D721Med (cell line): Measurements from ENCODE around the gene IL5RA.

ENCODE experiments used
- DNase-seq: peaks from one replicate; pipeline ENCODE4 v3.0.0; 2011; ENCODE audit warnings: low spot score; ENCODE audit not compliant: insufficient read length
- FAIRE-seq: peaks from 2 replicates; lab custom pipeline; 2011; peaks lifted over from hg19 to GRCh38; lab: Jason Lieb, UNC
- TF ChIP-seq, protein P1 (sequence below): IDR thresholded peaks from 2 replicates; pipeline ENCODE4 v1.5.1; 2012; ENCODE audit warnings: mild to moderate bottlenecking, control low read depth; ENCODE audit not compliant: insufficient read depth; ENCODE audit errors: missing control alignments

The IL5RA gene, protein sequence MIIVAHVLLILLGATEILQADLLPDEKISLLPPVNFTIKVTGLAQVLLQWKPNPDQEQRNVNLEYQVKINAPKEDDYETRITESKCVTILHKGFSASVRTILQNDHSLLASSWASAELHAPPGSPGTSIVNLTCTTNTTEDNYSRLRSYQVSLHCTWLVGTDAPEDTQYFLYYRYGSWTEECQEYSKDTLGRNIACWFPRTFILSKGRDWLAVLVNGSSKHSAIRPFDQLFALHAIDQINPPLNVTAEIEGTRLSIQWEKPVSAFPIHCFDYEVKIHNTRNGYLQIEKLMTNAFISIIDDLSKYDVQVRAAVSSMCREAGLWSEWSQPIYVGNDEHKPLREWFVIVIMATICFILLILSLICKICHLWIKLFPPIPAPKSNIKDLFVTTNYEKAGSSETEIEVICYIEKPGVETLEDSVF

GRCh38 chr3:3110299-3110630 is at the start of gene IL5RA:
Gene IL5RA (minus strand): TSS chr3:3110374. CDS start chr3:3104984, 5,390 bp downstream.
- DNase-seq: no peak
- TF ChIP-seq, protein P1, sequence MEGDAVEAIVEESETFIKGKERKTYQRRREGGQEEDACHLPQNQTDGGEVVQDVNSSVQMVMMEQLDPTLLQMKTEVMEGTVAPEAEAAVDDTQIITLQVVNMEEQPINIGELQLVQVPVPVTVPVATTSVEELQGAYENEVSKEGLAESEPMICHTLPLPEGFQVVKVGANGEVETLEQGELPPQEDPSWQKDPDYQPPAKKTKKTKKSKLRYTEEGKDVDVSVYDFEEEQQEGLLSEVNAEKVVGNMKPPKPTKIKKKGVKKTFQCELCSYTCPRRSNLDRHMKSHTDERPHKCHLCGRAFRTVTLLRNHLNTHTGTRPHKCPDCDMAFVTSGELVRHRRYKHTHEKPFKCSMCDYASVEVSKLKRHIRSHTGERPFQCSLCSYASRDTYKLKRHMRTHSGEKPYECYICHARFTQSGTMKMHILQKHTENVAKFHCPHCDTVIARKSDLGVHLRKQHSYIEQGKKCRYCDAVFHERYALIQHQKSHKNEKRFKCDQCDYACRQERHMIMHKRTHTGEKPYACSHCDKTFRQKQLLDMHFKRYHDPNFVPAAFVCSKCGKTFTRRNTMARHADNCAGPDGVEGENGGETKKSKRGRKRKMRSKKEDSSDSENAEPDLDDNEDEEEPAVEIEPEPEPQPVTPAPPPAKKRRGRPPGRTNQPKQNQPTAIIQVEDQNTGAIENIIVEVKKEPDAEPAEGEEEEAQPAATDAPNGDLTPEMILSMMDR: no peak
- no peak for FAIRE-seq

DNA sequence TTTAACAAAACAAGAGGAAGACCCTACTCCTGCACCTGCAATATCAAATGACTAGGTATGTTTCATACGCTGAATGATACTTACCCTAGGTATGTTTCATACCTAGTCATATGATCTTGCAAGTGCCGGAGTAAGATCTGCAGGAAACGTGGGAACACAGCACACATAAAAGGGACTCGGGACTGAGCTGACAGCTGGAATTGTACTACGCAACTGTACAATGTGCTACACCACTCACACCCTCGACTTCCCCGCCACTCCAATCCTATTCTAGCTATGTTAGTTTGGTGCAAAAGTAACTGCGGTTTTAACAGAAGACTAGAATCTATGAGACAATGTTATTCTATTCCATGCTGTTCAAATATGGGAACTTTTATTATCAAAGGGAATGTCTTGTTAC is 47.3 kb upstream of the IL5RA start:
- no peak for DNase-seq
- TF ChIP-seq, protein P1: no peak
- FAIRE-seq: no peak

DNA sequence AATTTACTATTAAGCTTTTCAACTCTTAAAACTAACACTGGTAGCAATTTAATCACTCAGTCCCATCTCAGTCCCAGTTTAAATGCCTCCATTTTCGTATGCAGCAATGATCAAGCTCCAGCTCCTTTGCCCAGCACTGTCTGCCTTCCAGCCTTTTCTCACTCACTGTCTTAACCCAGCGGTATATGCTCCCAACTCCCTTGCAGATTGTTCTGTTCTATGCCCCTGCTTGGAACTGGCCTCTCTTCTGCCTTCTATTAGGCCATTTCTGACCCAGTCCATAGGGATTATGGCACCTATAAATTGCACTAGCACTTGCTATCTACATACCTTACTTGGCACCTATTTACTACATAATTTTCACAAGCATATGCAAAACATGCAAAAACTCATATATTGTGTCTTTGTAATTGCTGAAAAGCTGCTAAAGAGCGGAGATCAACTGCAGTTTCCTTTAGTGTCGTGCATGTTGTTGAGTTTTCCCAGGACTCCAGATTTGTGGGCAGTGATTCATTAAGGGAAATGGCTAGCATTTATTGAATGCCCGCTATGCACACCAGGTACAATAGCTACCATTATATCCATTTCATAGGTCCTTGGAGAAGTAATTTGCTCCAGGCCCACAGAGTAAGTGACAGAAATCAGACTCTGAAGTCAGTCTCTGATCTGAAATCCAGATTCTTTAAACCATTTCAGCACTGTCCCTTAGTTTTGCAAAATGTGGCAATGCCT is 44.9 kb upstream of the IL5RA start:
- FAIRE-seq (no peak), DNase-seq (no peak)
- TF ChIP-seq, protein P1: no peak

DNA sequence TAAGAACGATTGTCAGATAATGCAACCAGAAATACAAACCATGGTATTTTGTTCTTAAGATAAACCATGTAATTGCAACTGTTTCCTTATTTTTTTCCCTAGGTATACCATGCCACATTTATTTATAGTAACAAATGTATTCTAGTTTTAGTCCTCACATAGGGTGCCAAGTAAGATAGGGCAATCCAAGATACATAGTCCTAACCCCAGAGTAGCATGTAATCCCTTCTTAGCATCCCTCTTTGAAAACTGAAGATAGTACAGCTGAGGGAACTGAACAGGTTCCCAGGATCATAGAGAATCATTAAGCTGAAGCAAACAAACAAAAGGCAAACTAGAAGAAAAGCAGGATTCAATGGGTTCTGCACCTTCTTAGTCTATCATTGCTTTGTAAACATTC is 41.3 kb upstream of the IL5RA start:
- FAIRE-seq (no peak), DNase-seq (no peak)
- TF ChIP-seq, protein P1: no peak

- DNase-seq: no peak
- FAIRE-seq: no peak
- TF ChIP-seq, protein P1: no peak
These were observed 39.4 kb upstream of the IL5RA start for GRCh38 chr3:3149560-3149959.

- FAIRE-seq: no peak
- TF ChIP-seq, protein P1: no peak
- DNase-seq: no peak
These were observed 35.7 kb upstream of the IL5RA start for GRCh38 chr3:3145831-3146230.

DNA sequence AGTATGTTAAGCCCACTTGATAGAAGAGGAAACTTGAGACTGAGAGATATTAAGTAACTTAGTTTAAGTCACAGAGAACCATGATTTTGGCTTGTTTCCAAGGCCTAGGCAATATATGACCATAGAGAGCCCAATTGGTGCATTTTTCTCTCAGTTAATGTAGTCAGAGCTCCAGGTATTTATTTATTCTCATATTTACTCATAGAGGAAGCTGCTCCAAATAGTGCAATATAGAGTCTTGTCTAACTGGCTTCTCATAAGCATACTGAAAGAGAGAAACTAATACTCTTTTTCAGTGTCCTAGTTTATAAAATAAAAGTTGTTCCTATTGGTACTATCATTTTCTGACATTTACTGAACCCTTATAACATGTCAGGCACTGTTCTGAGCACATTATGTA is 31.8 kb upstream of the IL5RA start:
- DNase-seq (no peak), FAIRE-seq (no peak)
- TF ChIP-seq, protein P1: no peak
